Kidney (tissue), 22 donors: ENCODE results near the gene CHAD. TPM values are rescaled to one million over a fixed set of nuclear protein-coding genes. Genes with fewer than 3 reads are reported as not detected.

Experiments
- DNase-seq, 5 donors: peaks; one replicate each; pipeline ENCODE4 v3.0.0-alpha.2; 2013 to 2020
- FAIRE-seq: peaks from 2 replicates; lab custom pipeline; 2012; peaks lifted over from hg19 to GRCh38; lab: Jason Lieb, UNC
- H3K27ac ChIP-seq, 2 donors: one replicate each; pipeline ENCODE4 v1.7.0; 2013; ENCODE audit warnings: low read depth in 2 of 2, low read length in 2 of 2, inconsistent platforms in 1 of 2
- H3K27me3 ChIP-seq: one replicate; pipeline ENCODE4 v1.7.1; 2013; ENCODE audit warnings: low read length, inconsistent platforms; ENCODE audit not compliant: control insufficient read depth, insufficient read depth
- H3K36me3 ChIP-seq, 3 donors: one replicate each; pipeline versions ENCODE4 v1.7.0 to v1.7.1; 2013; ENCODE audit warnings: low read length in 3 of 3, control low read depth in 1 of 3, inconsistent platforms in 1 of 3; ENCODE audit not compliant: insufficient read depth in 3 of 3, control insufficient read depth in 2 of 3
- H3K4me1 ChIP-seq, 3 donors: one replicate each; pipeline versions ENCODE4 v1.7.0 to v1.7.1; 2013; ENCODE audit warnings: low read length in 3 of 3, inconsistent platforms in 1 of 3, low read depth in 1 of 3; ENCODE audit not compliant: control insufficient read depth in 2 of 3, insufficient read depth in 2 of 3
- H3K4me3 ChIP-seq, 3 donors: one replicate each; pipeline versions ENCODE4 v1.7.0 to v1.8.1; 2013; ENCODE audit warnings: low read length in 3 of 3, control low read depth in 1 of 3, inconsistent platforms in 1 of 3
- H3K9ac ChIP-seq, 3 donors: one replicate each; pipeline versions ENCODE4 v1.7.0 to v1.7.1; 2013; ENCODE audit warnings: low read length in 3 of 3, control low read depth in 1 of 3, inconsistent platforms in 1 of 3
- H3K9me3 ChIP-seq, 3 donors: one replicate each; pipeline versions ENCODE4 v1.7.0 to v1.7.1; 2013; ENCODE audit warnings: low read length in 3 of 3, control low read depth in 1 of 3, inconsistent platforms in 1 of 3; ENCODE audit not compliant: control insufficient read depth in 2 of 3, insufficient read depth in 1 of 3
- intact Hi-C: fragments of 100-400 bp; cut with DNase I; formaldehyde crosslinking; loops from one replicate; pipeline ENCODE4 v1.11.1; 2022
- long read RNA-seq, 10 donors: library from polyadenylated mRNA in 1 of 10; unstranded in 1 of 10; transcript quantifications; one replicate each; pipeline ENCODE4 v2.0.0 and lab custom pipeline, GENCODE V29; 2021 to 2026
- polyA plus RNA-seq: library from polyadenylated mRNA; stranded (reverse); fragments of 350-450 nt; fragmentation: Illumina TruSeq; extraction: RNeasy Lipid Tissue Mini Kit (QIAGEN cat#74804); gene quantifications from one replicate; pipeline ENCODE4 v1.2.3, GENCODE V29; 2014; ENCODE audit warnings: low read depth, low replicate concordance; ENCODE audit not compliant: insufficient read depth
- total RNA-seq: library from RNA; stranded (reverse); fragmentation: NEBNext Ultra II Directional; extraction: Animal tissue kit (Norgen Biotek cat#: 25700); gene quantifications from one replicate; pipeline ENCODE4 v1.2.1, GENCODE V29; 2021
- TF ChIP-seq, protein P1 (sequence below): IDR thresholded peaks from 3 replicates; pipeline ENCODE4 v1.5.1; 2012; ENCODE audit warnings: mild to moderate bottlenecking, moderate library complexity, borderline replicate concordance; ENCODE audit not compliant: insufficient read depth; ENCODE audit errors: extremely low read depth
- donor health status: control.
- donor health status: control.
- donor health status: control.
- donor health status: control.
- donor health status: control.
- donor health status: DM: yes; HTN: yes; CAD: no.
- donor health status: Normal renal cell carcinoma (clear cell type).

CHAD gene
- total RNA-seq (0.22 TPM), polyA plus RNA-seq (0.43 TPM)
- long read RNA-seq, donor 1, partial matches to known transcripts = 0 of 1 reads
- long read RNA-seq, donor 1, other reads (novel, unspliced or antisense) = 0 of 1 reads
- long read RNA-seq, donor 2 = 0 reads
- long read RNA-seq, donor 3 = 0 reads
- long read RNA-seq, donor 4 = 0 reads
- long read RNA-seq, donor 5 = 0 reads
- long read RNA-seq, donor 6 = 0 reads
- long read RNA-seq, donor 7, partial matches to known transcripts = 0 of 7 reads
- long read RNA-seq, donor 7, other reads (novel, unspliced or antisense) = 6 of 7 reads
- long read RNA-seq, donor 8, partial matches to known transcripts = 0 of 1 reads
- long read RNA-seq, donor 8, other reads (novel, unspliced or antisense) = 0 of 1 reads
- long read RNA-seq, donor 9 = 0 reads
- long read RNA-seq, donor 10 = 0 reads

- Histone ChIP-seq H3K9ac (no peak within 1 kb of the TSS), H3K4me1 (peaks cover 0 to 10% (median 10%) of the 10 kb centered on the region in 3 donors), H3K27me3 (no peaks in the 10 kb centered on the region), H3K27ac (no peak within 1 kb of the TSS), H3K36me3 (peaks cover 0 to 19% (median 6%) of the 10 kb centered on the region in 3 donors), H3K9me3 (no peaks in the 10 kb centered on the region), H3K4me3 (no peak within 1 kb of the TSS)
- no peak for FAIRE-seq
- TF ChIP-seq, protein P1, sequence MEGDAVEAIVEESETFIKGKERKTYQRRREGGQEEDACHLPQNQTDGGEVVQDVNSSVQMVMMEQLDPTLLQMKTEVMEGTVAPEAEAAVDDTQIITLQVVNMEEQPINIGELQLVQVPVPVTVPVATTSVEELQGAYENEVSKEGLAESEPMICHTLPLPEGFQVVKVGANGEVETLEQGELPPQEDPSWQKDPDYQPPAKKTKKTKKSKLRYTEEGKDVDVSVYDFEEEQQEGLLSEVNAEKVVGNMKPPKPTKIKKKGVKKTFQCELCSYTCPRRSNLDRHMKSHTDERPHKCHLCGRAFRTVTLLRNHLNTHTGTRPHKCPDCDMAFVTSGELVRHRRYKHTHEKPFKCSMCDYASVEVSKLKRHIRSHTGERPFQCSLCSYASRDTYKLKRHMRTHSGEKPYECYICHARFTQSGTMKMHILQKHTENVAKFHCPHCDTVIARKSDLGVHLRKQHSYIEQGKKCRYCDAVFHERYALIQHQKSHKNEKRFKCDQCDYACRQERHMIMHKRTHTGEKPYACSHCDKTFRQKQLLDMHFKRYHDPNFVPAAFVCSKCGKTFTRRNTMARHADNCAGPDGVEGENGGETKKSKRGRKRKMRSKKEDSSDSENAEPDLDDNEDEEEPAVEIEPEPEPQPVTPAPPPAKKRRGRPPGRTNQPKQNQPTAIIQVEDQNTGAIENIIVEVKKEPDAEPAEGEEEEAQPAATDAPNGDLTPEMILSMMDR = no peak
- intact Hi-C loops = no loop called here
- DNase-seq = peak in 2 of 5 donors; percentile 39 to 78
Observed at GRCh38 chr17:50468304-50469207, at the start of gene CHAD. TSS of gene CHAD (minus strand) at chr17:50468880. CDS start at chr17:50468813, 67 bp downstream.

DNA sequence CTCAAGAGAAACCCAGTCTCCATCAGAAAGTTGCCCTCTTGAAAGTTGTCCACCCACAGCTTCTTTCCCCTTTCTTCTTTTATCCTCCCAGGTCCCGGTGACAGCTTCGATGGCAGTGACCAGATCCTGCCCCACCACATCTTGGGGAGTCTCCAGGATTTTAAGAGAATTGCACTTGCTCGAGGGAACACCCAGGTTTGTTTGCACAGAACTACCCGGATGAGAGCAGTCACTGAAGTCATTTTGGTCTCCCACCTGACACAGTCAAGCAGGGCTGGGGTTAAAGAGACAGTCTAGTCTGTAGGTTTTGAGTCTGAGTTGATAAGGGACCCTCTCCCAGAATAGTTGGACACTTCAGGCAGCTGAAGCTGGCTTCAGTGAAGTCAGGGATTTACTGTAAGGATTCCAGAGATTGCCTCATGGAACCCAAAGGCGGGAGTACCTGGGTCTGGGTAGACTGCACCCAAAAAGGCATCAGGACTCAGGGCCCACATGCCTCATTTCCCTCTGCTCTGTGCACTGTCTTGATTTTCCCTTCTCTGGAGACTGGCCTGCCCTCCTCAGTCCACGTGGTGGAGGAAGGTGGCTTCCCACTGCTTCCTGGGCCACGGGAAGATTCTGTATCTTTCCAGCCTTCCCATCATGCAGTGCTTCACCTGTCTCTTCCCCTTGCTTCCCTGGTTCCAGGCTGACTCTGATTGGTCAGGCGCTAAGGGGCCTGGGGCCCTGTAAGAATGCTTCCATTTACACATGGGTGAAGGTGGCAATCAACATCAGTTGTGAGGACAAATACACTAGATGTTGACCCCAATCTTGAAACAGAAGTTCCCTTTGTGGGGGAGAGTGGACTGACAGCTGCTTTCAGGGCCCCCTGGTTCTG is 49.1 kb upstream of the CHAD start:
- Histone ChIP-seq H3K9ac (no peak overlapping the region), H3K4me3 (no peak overlapping the region), H3K36me3 (no peaks in the 10 kb centered on the region), H3K9me3 (no peaks in the 10 kb centered on the region), H3K4me1 (peaks cover 0 to 3% (median 0%) of the 10 kb centered on the region in 3 donors), H3K27me3 (no peaks in the 10 kb centered on the region), H3K27ac (no peak overlapping the region)
- DNase-seq (peak in 1 of 5 donors; percentile 8), FAIRE-seq (no peak)
- intact Hi-C loops = no loop called here
- TF ChIP-seq, protein P1 = no peak

- H3K9ac ChIP-seq = no peak overlapping the region
- H3K27me3 ChIP-seq = no peaks in the 10 kb centered on the region
- no peak overlapping the region for H3K4me3 ChIP-seq
- TF ChIP-seq, protein P1 = no peak
- H3K9me3 ChIP-seq = no peaks in the 10 kb centered on the region
- no peaks in the 10 kb centered on the region for H3K36me3 ChIP-seq
- no peak overlapping the region for H3K27ac ChIP-seq
- DNase-seq (no peak), FAIRE-seq (no peak)
- H3K4me1 ChIP-seq = peaks cover 0 to 3% (median 0%) of the 10 kb centered on the region in 3 donors
- intact Hi-C loops = no loop called here
Observed at GRCh38 chr17:50517011-50517410, 48.3 kb upstream of the CHAD start.
